Ectodermal cell (in vitro differentiated cells): ENCODE results near the gene ZNF195.

Experiments
- H3K27ac ChIP-seq: 2 replicates; pipeline ENCODE4 v1.7.0; 2013; ENCODE audit warnings: mild to moderate bottlenecking, low read depth, low read length; ENCODE audit not compliant: insufficient read depth, poor library complexity, severe bottlenecking
- H3K27me3 ChIP-seq: 2 replicates; pipeline ENCODE4 v1.7.0; 2013; ENCODE audit warnings: mild to moderate bottlenecking, low read length; ENCODE audit not compliant: insufficient read depth, control insufficient read depth, poor library complexity, severe bottlenecking
- H3K36me3 ChIP-seq: one replicate; pipeline ENCODE4 v1.7.0; 2013; ENCODE audit warnings: low read length; ENCODE audit not compliant: control insufficient read depth, insufficient read depth
- H3K4me1 ChIP-seq: one replicate; pipeline ENCODE4 v1.7.0; 2013; ENCODE audit warnings: low read length; ENCODE audit not compliant: control insufficient read depth, insufficient read depth
- H3K4me3 ChIP-seq: 2 replicates; pipeline ENCODE4 v1.7.0; 2013; ENCODE audit warnings: low read depth, low read length, control low read depth; ENCODE audit not compliant: insufficient read depth
- H3K9me3 ChIP-seq: 2 replicates; pipeline ENCODE4 v1.7.0; 2013; ENCODE audit warnings: mild to moderate bottlenecking, low read length, moderate library complexity; ENCODE audit not compliant: control insufficient read depth
- WGBS, 2 experiments: methylation state at CpG; one replicate each; pipeline ENCODE4 v1.1.7; 2013; ENCODE audit warnings: missing lambda C conversion rate in 2 of 2; 5-methylcytosine and 5-hydroxymethylcytosine counted together

The ZNF195 gene

DNA sequence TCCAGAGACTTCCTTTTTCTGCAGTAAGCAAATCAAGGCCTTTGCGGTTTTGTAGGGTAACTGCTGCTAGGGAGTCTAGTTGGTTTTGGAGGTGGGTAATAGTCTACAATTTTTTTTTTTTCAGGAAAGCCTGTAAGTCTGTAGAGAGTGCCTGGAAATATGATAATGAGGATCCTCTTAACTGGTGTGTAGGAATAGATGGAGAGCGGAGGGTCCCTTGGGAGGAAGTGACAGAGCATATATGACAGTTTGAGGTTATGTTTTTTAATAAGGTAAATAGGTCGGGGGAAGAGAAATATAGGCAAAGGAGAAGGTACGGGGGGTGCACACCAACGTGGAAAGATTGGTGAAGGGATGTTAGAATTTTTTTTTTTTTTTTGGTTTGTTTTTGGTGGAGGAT, 25.9 kb downstream of the ZNF195 start:
- H3K9me3 ChIP-seq, result no peaks in the 10 kb centered on the region
- H3K27ac ChIP-seq, result no peak overlapping the region
- WGBS, 2 experiments, result 92 to 93% methylated on average over 5 of the region's 5 CpGs
- no peaks in the 10 kb centered on the region for H3K36me3 ChIP-seq
- no peak overlapping the region for H3K4me3 ChIP-seq
- H3K27me3 ChIP-seq, result no peaks in the 10 kb centered on the region
- no peaks in the 10 kb centered on the region for H3K4me1 ChIP-seq

DNA sequence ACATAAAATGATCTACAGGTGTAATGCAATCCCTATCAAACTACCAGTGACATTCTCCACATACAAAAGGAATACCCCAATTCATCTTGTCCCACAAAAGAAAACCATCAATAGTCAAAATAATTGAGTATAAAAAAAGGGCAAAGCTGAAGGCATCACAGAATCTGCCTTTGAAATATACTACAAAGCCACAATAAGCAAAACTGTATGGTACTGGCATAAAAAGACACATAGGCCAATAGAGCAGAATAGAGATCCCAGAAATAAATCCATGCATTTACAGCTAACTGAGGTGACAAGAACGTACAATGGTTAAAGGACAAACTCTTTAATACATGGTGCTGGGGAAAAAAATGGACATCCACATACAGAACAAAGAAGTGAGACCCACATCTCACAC, 31.8 kb downstream of the ZNF195 start:
- no peaks in the 10 kb centered on the region for H3K4me1 ChIP-seq
- H3K4me3 ChIP-seq, result no peak overlapping the region
- WGBS, 2 experiments, result 100% methylated on average over 1 of the region's 1 CpG
- no peak overlapping the region for H3K27ac ChIP-seq
- H3K36me3 ChIP-seq, result no peaks in the 10 kb centered on the region
- H3K27me3 ChIP-seq, result no peaks in the 10 kb centered on the region
- no peaks in the 10 kb centered on the region for H3K9me3 ChIP-seq

DNA sequence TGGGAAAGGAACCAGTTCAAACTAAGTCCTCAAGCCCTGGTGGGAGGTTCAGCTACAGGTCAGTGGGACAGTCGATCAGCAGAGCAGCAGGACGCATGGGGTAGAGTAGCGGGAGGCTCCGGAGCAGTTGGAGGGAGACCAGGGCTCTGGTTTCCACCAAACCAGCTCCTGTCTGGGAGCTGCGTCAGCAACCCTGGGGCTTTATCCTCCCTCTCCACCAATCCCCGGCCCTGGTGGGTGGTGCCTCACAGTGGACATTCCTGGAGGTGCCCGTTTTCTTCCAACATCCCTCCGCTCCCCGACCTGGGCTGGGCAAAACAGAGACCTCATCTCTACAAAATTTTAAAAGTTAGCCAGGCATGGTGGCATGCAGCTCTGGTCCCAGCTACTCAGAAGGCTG, 32.4 kb downstream of the ZNF195 start:
- Histone ChIP-seq H3K27me3 (no peaks in the 10 kb centered on the region), H3K36me3 (no peaks in the 10 kb centered on the region), H3K4me3 (no peak overlapping the region), H3K4me1 (no peaks in the 10 kb centered on the region), H3K9me3 (no peaks in the 10 kb centered on the region), H3K27ac (no peak overlapping the region)
- WGBS, 2 experiments, result 92 to 95% methylated on average over 9 of the region's 9 CpGs

DNA sequence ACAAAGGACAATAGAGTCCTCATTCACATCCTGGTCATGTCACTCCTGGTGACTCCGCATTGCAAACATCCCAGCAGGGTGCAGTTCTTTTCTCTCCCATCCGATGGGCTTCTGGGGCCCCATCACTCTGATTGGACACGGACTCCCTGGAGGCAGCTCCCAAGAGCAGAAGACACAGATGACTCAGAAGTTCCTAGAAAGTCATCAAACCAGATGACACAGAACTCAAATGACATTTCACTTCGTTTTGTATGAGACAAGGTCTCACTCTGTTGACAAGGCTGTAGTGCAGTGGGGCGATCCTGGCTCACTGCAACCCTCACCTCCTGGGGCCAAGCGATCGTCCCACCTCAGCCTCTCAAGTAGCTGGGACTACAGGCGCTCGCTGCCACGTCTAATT, 33.2 kb downstream of the ZNF195 start:
- WGBS, 2 experiments, result 79 to 82% methylated on average over 10 of the region's 10 CpGs
- Histone ChIP-seq H3K27ac (no peak overlapping the region), H3K36me3 (no peaks in the 10 kb centered on the region), H3K4me1 (no peaks in the 10 kb centered on the region), H3K4me3 (no peak overlapping the region), H3K9me3 (no peaks in the 10 kb centered on the region), H3K27me3 (no peaks in the 10 kb centered on the region)

DNA sequence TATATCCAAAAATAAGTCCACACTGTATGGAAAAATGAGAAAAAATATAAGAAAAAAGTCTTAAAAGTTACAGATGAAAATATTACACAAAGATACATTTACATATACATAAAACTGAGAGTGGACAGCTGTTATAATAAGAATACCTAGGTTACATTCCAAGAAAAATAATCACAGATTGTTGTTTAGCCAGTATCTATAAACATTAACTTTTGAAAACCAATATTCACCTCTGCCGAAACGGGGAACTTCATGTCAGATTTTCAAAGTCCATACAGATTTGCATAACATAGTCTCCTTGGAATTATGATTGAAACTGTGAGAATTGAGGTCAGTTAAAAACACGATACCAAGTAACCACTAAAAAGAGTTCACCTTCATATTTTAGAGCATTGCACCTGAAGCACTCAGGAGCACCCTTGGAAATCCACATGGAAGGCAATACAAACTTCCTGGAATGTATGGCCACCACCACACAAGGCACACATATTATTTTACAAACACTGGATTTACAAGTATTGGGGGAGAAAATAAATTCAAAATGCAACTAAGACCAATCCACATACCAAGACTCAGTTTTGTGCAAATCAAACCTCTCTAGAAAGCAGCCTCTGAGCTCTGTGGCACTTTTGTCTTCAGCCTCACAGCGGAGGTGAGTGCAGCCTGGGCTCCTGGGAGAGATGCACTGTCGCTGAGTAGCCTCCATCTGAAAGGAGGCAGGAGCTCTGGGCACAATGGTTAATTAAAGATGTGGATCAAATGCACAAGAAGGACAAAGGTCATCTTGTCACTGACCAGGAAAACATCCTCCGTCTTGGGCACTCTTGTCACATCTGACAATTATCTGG, 34.4 kb downstream of the ZNF195 start:
- H3K36me3 ChIP-seq, result no peaks in the 10 kb centered on the region
- no peak overlapping the region for H3K27ac ChIP-seq
- H3K9me3 ChIP-seq, result no peaks in the 10 kb centered on the region
- no peaks in the 10 kb centered on the region for H3K4me1 ChIP-seq
- WGBS, 2 experiments, result 90 to 92% methylated on average over 4 to 6 of the region's 6 CpGs
- H3K27me3 ChIP-seq, result no peaks in the 10 kb centered on the region
- no peak overlapping the region for H3K4me3 ChIP-seq

DNA sequence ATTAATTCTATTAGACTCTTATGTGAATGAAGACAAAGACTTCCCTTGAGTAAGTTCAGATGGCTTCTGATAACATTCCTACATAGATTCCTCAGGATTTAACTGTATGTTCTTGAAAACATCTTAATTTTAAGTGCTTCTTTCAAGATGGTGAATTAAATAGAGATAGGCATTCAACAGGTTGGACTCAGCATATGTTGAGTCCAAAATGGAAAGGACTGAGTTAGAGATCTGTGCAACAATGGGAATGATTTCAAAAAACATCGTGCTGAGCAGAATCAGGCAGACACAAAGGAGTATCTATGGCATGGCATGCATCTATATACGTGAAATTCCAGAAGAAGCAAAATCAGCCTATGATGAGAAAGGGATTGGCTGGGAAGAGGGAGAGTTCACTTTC, 36.2 kb downstream of the ZNF195 start:
- H3K4me1 ChIP-seq, result no peaks in the 10 kb centered on the region
- no peaks in the 10 kb centered on the region for H3K27me3 ChIP-seq
- no peaks in the 10 kb centered on the region for H3K36me3 ChIP-seq
- 86 to 88% methylated on average over 2 of the region's 2 CpGs for WGBS, 2 experiments
- H3K4me3 ChIP-seq, result no peak overlapping the region
- no peaks in the 10 kb centered on the region for H3K9me3 ChIP-seq
- no peak overlapping the region for H3K27ac ChIP-seq

DNA sequence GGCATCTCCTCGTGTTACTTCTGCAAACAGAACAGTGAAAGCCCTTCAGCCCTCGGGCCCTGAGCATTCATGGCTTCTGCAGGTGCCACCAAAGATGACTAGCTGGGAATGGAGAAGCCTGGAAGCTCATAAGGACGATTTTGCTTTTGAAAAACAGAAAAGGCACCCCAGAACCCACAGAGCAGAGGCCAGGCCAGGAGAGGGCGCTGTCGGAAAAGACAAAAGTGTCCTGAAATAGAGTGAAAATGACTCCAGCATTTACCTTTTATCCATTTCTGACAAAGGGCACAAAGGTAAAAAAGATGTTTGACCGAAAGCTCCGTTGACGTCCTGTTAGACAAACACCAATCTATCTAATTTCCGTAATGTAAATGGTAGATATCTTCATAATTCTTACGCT, 37.6 kb downstream of the ZNF195 start:
- WGBS, 2 experiments, result 36 to 38% methylated on average over 10 of the region's 10 CpGs
- no peak overlapping the region for H3K4me3 ChIP-seq
- no peak overlapping the region for H3K27ac ChIP-seq

DNA sequence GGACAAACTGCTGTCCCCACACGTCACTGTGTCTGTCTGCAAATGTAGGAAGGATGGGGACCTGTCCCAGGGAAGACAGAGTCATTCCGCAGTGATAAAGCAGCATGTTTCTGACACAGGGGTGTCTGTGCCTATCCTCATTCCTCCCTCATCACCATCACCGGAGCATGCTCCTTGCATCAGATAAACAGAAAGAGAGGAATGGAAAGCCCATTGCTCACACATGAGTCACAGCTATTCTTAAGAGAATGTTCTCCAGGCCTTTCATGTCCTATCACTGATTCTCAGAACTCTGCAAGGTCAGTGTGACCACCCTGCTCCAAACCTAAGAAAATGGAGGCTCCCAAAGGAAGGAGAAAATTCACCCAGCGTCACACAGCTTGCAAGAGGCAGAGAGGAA, 38.9 kb downstream of the ZNF195 start:
- no peak overlapping the region for H3K27ac ChIP-seq
- no peak overlapping the region for H3K4me3 ChIP-seq
- no peaks in the 10 kb centered on the region for H3K4me1 ChIP-seq
- no peaks in the 10 kb centered on the region for H3K36me3 ChIP-seq
- 84 to 86% methylated on average over 4 of the region's 4 CpGs for WGBS, 2 experiments
- no peaks in the 10 kb centered on the region for H3K27me3 ChIP-seq
- H3K9me3 ChIP-seq, result no peaks in the 10 kb centered on the region

More for the DNA sequence above, 37.6 kb downstream of the ZNF195 start:
- no peaks in the 10 kb centered on the region for H3K9me3 ChIP-seq
- H3K27me3 ChIP-seq, result no peaks in the 10 kb centered on the region
- H3K36me3 ChIP-seq, result no peaks in the 10 kb centered on the region
- no peaks in the 10 kb centered on the region for H3K4me1 ChIP-seq

DNA sequence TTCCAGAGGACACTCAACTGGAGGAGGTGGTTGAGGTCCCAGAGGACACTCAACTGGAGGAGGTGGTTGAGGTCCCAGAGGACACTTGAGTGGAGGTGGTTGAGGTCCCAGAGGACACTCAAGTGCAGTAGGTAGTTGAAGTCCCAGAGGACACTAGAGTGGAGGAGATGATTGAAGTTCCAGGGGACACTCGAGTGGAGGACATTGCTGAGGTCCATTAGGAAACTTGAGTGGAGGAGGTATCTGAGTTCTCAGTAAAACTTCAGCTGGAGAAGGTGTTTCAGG, 39.7 kb downstream of the ZNF195 start:
- no peak overlapping the region for H3K4me3 ChIP-seq
- no peak overlapping the region for H3K27ac ChIP-seq
- 87 to 90% methylated on average over 1 of the region's 1 CpG for WGBS, 2 experiments

DNA sequence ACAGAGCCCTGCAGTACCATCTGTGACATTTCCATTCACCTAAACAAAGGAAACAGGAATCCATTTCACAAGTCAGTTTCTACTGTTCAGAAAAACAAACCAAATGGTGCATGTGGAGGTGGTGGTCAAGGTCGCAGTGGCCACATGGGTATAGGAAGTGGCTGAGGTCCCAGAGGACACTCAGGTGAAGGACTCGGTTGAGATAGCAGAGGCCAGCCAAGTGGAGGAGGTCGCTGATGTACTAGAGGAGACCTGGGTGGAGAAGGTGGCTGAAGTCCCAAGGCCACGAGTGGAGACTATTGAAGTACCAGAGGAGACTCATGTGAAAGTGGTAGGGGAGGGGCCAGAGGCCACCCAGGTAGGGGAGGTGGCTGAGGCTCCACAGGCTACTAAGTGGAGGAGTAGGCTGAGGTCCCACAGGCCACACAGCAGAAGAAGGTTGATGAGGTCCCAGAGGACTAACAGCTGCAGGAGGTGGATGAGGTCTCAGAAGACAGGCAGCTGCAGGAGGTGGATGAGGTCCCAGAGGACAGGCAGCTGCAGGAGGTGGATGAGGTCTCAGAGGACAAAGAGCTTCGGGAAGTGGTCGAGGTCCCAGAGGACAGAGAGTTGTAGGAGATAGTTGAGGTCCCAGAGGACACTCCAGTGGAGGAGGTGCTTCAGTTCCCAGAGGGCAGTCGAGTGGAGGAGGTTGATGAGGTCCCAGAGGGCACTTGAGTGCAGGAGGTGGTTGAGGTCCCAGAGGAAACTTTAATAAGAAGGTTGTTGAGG, 40.2 kb downstream of the ZNF195 start:
- Histone ChIP-seq H3K27ac (no peak overlapping the region), H3K27me3 (no peaks in the 10 kb centered on the region), H3K4me3 (no peak overlapping the region), H3K4me1 (no peaks in the 10 kb centered on the region), H3K36me3 (no peaks in the 10 kb centered on the region), H3K9me3 (no peaks in the 10 kb centered on the region)
- 86 to 91% methylated on average over 7 of the region's 7 CpGs for WGBS, 2 experiments

More for the DNA sequence above, 39.7 kb downstream of the ZNF195 start:
- Histone ChIP-seq H3K9me3 (no peaks in the 10 kb centered on the region), H3K27me3 (no peaks in the 10 kb centered on the region), H3K36me3 (no peaks in the 10 kb centered on the region), H3K4me1 (no peaks in the 10 kb centered on the region)
